Colonic mucosa (tissue), 4 donors: ENCODE measurements around the gene RYR3. TPM values are rescaled to one million over a fixed set of nuclear protein-coding genes. Genes with fewer than 3 reads are reported as not detected.
A peak's percentile ranks its signal among the peaks of the same experiment; 100 is the strongest.

Experiments used
- DNase-seq: peaks from one replicate; pipeline ENCODE4 v3.0.0-alpha.2; 2020
- H3K27ac ChIP-seq: fragments of 200-600 bp; one replicate; pipeline ENCODE4 v1.8.0; 2021
- H3K27me3 ChIP-seq: fragments of 200-600 bp; one replicate; pipeline ENCODE4 v1.8.0; 2021
- H3K36me3 ChIP-seq: fragments of 200-600 bp; one replicate; pipeline ENCODE4 v1.8.0; 2021
- H3K4me1 ChIP-seq: fragments of 200-600 bp; one replicate; pipeline ENCODE4 v1.8.0; 2021; ENCODE audit warnings: mild to moderate bottlenecking
- H3K4me3 ChIP-seq: fragments of 200-600 bp; one replicate; pipeline ENCODE4 v1.8.0; 2021
- H3K9ac ChIP-seq, 2 donors: one replicate each; pipeline ENCODE4 v1.7.0; 2013; ENCODE audit warnings: control low read depth in 2 of 2, low read depth in 2 of 2, low read length in 2 of 2
- H3K9me3 ChIP-seq: fragments of 200-600 bp; one replicate; pipeline ENCODE4 v1.8.0; 2021
- CTCF ChIP-seq: fragments of 200-600 bp; IDR thresholded peaks from one replicate; pipeline ENCODE4 v1.8.0; 2022; ENCODE audit warnings: antibody characterized with exemption, mild to moderate bottlenecking
- intact Hi-C: fragments of 100-400 bp; cut with DNase I; formaldehyde crosslinking; loops from one replicate; pipeline ENCODE4 v1.14.1; 2022
- total RNA-seq, 2 donors: library from RNA; stranded (reverse); fragmentation: NEBNext Ultra II Directional in 1 of 2; extraction: Animal tissue kit (Norgen Biotek cat#: 25700) in 1 of 2; gene quantifications; one replicate each; pipeline ENCODE4 v1.2.1, GENCODE V29; 2021
- donor health status: healthy.
- donor health status: DM: no; HTN: no; CAD: no.
- donor health status: DM: no; HTN: no; CAD: no.

The RYR3 gene
- total RNA-seq, 2 donors from 2014 or later, result 0.17 to 1.1 TPM

- no peak for TF ChIP-seq CTCF
- no peak overlapping the region for H3K4me3 ChIP-seq
Observed at GRCh38 chr15:33282226-33283020, 28.3 kb upstream of the RYR3 start.

GRCh38 chr15:33283576-33283975, 27.2 kb upstream of the RYR3 start:
- Histone ChIP-seq H3K4me1 (no peaks in the 10 kb centered on the region), H3K27ac (no peak overlapping the region), H3K36me3 (no peaks in the 10 kb centered on the region), H3K27me3 (no peaks in the 10 kb centered on the region), H3K4me3 (no peak overlapping the region), H3K9me3 (no peaks in the 10 kb centered on the region), H3K9ac (no peak overlapping the region)
- intact Hi-C loops, result no loop called here
- DNase-seq, result no peak
- TF ChIP-seq CTCF, result no peak

More at GRCh38 chr15:33282226-33283020, 28.3 kb upstream of the RYR3 start:
- Histone ChIP-seq H3K9me3 (no peaks in the 10 kb centered on the region), H3K27me3 (no peaks in the 10 kb centered on the region), H3K36me3 (no peaks in the 10 kb centered on the region), H3K9ac (no peak overlapping the region), H3K4me1 (no peaks in the 10 kb centered on the region), H3K27ac (no peak overlapping the region)
- intact Hi-C loops, result no loop called here
- no peak for DNase-seq

- Histone ChIP-seq H3K36me3 (no peaks in the 10 kb centered on the region), H3K9ac (no peak overlapping the region), H3K4me1 (no peaks in the 10 kb centered on the region), H3K4me3 (no peak overlapping the region), H3K27ac (no peak overlapping the region), H3K9me3 (no peaks in the 10 kb centered on the region), H3K27me3 (no peaks in the 10 kb centered on the region)
- intact Hi-C loops, result no loop called here
- TF ChIP-seq CTCF, result no peak
- DNase-seq, result no peak
Observed at GRCh38 chr15:33284336-33284735, 26.4 kb upstream of the RYR3 start.

GRCh38 chr15:33292717-33293307, 18.0 kb upstream of the RYR3 start:
- peak; percentile 44 for DNase-seq
- Histone ChIP-seq H3K27me3 (no peaks in the 10 kb centered on the region), H3K9me3 (no peaks in the 10 kb centered on the region), H3K4me1 (no peaks in the 10 kb centered on the region), H3K4me3 (no peak overlapping the region), H3K9ac (no peak overlapping the region), H3K27ac (no peak overlapping the region), H3K36me3 (no peaks in the 10 kb centered on the region)
- intact Hi-C loops, result loop anchor here (5.0 kb wide), 1 partner anchor 409 kb away; no protein-coding TSS in a partner anchor
- peak; percentile 50 for TF ChIP-seq CTCF

- no peaks in the 10 kb centered on the region for H3K36me3 ChIP-seq
- H3K9ac ChIP-seq, result no peak overlapping the region
- H3K4me1 ChIP-seq, result no peaks in the 10 kb centered on the region
- intact Hi-C loops, result loop anchor here (5.0 kb wide), 1 partner anchor 408 kb away; no protein-coding TSS in a partner anchor
- H3K27ac ChIP-seq, result no peak overlapping the region
- DNase-seq, result no peak
- no peak for TF ChIP-seq CTCF
- no peak overlapping the region for H3K4me3 ChIP-seq
- H3K27me3 ChIP-seq, result no peaks in the 10 kb centered on the region
- no peaks in the 10 kb centered on the region for H3K9me3 ChIP-seq
Observed at GRCh38 chr15:33293713-33294334, 16.9 kb upstream of the RYR3 start.
